ENCODE measurements around the gene FSD1.
"Not testable (repeated sequence)": the region's sequence is repeated elsewhere in the genome, so short reads cannot be mapped to it uniquely, and the experiment has no call there.

The FSD1 gene

GRCh38 chr19:4278010-4278409, 26.4 kb upstream of the FSD1 start:
- no peak for TF ChIP-seq CTCF (conservative IDR thresholded peaks at IDR 0.05; ENCODE audit: low read length)
- no peak for DNase-seq (ENCODE audit: low read depth)
- no peak overlapping the region for H3K4me3 ChIP-seq (ENCODE audit: low read length)

- H3K4me3 ChIP-seq (ENCODE audit: low read length): no peak within 1 kb of the TSS
- DNase-seq (ENCODE audit: low read depth): no peak
- TF ChIP-seq CTCF (conservative IDR thresholded peaks at IDR 0.05; ENCODE audit: low read length): no peak
These were observed 25.8 kb upstream of the FSD1 start, which contains the start of gene SHD for GRCh38 chr19:4278419-4279266. TSS of gene SHD (plus strand) at chr19:4279266. CDS start at chr19:4280064, 798 bp downstream.

- H3K4me3 ChIP-seq (ENCODE audit: low read length): no peak overlapping the region
- no peak for DNase-seq (ENCODE audit: low read depth)
- no peak for TF ChIP-seq CTCF (conservative IDR thresholded peaks at IDR 0.05; ENCODE audit: low read length)
These were observed 25.2 kb upstream of the FSD1 start for GRCh38 chr19:4279267-4279529.

- no peak for DNase-seq (ENCODE audit: low read depth)
- TF ChIP-seq CTCF (conservative IDR thresholded peaks at IDR 0.05; ENCODE audit: low read length): no peak
- no peak overlapping the region for H3K4me3 ChIP-seq (ENCODE audit: low read length)
These were observed 24.6 kb upstream of the FSD1 start for GRCh38 chr19:4279530-4280422.

- no peak for TF ChIP-seq CTCF (conservative IDR thresholded peaks at IDR 0.05; ENCODE audit: low read length)
- no peak for DNase-seq (ENCODE audit: low read depth)
- no peak overlapping the region for H3K4me3 ChIP-seq (ENCODE audit: low read length)
These were observed 20.0 kb upstream of the FSD1 start for GRCh38 chr19:4284176-4284958.

GRCh38 chr19:4284974-4285373, 19.4 kb upstream of the FSD1 start:
- H3K4me3 ChIP-seq (ENCODE audit: low read length): no peak overlapping the region
- TF ChIP-seq CTCF (conservative IDR thresholded peaks at IDR 0.05; ENCODE audit: low read length): no peak
- no peak for DNase-seq (ENCODE audit: low read depth)

GRCh38 chr19:4286141-4286540, 18.3 kb upstream of the FSD1 start:
- DNase-seq (ENCODE audit: low read depth); H3K4me3 ChIP-seq (ENCODE audit: low read length): not testable (repeated sequence)
